Measurements from ENCODE around the gene RETN.
"Not testable (repeated sequence)": the region's sequence is repeated elsewhere in the genome, so short reads cannot be mapped to it uniquely, and the experiment has no call there.

RETN gene

DNA sequence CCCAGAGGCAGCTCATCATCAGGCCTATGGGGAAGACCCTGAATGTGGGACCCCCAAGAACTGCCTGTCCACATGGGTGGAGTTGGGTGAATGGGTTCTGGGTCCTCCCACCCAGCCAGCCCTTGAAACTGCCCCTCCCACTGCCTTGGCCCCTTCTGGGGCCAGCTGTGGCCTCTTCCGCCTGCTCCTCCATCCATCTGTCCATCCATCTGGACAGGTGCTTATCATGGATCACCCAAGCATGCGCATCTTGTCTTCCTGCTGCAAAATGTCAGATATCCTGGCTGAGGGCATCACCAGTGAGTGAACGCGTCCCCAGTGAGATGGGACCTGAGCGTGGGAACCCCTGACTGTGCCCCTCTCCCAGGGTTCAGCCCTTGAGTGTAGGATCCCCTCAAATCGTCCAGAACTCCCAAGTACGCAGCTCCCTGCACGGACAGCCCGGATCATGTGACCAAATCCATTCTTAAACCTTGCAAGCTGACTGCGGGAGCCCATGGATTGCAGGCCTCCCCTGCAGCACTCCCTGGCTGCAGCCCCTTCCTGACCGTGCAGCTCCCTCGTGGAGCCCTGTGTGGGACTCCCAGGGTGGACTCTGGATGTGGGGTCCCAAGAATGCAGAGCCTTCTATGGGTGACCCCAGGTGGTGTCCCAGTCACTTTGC lies 29.9 kb upstream of the RETN start:
- FAIRE-seq = no peak

DNA sequence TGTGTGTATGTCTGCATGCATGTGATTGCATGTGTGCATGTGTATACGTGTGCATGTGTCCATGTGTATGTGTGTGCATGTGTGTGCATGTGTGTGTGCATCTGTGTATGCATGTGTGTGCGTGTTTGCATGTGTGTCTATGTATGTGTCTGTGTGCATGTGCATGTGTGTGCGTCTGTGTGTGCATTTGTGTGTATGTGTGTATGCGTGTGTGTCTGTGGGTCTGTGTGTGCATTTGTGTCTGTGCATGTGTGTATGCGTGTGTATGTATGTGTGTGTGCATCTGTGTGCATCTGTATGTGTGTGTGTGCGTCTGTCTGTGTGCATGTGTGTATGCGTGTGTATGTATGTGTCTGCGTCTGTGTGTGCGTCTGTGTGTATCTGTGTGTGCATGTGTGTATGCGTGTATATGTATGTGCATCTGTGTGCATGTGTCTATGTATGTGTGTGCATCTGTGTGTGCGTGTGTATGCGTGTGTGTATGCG lies 28.9 kb upstream of the RETN start:
- FAIRE-seq = no peak

DNA sequence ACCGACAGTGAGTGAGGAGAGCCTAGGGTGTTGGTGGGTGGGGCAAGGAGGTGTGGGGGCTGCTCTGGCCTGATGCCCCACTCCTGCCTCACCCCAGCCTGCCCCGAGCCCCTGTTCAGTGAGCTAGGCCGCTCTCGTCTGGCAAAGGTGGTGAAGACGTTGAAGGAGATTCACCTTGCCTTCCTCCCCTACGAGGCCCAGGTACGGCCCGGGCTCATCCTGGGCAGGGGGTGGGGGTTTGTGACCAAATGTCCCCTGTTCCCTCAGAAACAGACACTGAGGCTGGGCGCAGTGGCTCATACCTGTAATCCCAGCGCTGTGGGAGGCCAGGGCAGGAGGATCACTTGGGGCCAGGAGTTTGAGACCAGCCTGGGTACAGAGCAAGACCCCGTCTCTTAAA lies 28.0 kb upstream of the RETN start:
- FAIRE-seq = no peak

DNA sequence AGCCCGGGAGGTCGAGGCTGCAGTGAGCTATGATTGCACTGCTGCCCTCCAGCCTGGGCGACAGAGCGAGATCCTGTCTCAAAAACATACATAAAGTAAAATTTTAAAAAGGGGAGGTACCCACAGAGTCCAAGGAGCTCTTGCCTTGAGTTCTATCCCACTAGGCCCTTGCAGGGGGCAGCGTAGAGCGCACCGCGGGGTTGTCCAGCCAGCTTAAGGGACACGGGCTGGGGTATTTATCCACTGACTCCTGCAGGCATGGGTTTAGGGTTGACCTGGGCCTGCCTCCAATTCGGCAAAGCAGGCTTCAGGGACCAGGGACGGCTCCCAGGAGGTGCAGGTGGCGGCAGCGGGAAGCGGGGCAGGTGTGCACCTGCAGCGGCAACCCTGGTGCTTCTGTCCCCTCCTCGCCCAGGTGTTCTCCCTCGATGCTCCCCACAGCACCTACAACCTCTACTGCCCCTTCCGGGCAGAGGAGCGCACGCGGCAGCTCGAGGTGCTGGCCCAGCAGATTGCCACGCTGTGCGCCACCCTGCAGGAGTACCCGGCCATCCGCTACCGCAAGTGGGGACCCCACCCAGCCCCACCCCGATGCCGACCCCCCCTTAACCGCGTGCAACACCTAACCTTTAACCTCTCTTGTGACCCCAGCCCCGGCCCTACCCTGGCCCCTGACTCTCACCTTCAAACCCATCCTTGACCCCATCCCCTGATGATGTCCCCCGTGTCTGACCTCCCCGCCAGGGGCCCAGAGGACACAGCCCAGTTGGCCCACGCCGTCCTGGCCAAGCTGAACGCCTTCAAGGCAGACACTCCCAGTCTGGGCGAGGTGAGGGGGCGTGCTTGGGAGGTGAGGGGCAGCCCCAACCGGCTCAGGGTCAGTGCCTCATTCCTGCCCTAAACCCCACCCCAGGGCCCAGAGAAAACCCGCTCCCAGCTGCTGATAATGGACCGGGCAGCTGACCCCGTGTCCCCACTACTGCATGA lies 27.3 kb upstream of the RETN start:
- no peak for FAIRE-seq

DNA sequence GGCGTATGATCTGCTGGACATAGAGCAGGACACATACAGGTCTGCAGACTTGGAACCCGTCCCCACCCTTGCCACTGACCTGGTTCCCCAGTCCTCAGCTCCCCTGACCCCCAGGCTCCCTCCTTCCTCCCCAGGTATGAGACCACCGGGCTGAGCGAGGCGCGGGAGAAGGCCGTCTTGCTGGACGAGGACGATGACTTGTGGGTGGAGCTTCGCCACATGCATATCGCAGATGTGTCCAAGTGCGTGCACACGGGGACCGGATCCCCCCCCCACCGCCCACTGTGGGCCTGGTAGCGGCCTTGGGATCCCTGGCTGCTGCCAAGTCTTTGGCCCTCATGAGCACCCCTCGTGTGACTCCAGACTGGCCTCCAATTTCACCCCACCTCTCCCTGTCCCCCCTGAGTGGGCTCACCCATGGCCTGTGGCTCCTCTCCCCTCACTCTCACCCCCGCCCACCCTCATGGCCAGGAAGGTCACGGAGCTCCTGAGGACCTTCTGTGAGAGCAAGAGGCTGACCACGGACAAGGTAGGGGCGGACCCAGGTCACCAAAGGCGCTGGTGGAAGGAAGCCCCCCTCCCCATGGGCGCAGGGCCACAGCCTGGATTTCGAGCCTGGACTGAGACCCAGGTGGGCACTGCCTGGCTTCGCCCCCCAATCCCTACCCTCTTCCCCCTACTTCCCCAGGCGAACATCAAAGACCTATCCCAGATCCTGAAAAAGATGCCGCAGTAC lies 26.4 kb upstream of the RETN start:
- no peak for FAIRE-seq

DNA sequence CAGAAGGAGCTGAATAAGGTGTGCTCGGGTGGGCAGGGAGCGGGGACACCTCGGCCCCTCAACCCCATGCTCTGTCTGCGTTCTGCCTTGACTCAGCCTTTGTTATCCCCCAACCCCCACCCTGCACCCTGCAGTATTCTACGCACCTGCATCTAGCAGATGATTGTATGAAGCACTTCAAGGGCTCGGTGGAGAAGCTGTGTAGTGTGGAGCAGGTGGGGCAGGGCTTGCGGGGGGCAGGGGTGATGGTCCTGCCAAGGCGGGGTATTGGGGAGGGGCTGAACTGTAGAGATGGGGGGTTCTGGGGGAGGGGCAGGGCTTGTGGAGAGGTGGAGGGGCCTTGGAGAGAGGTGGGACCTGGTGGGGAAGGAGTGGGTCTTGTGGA lies 25.8 kb upstream of the RETN start:
- no peak for FAIRE-seq

GRCh38 chr19:7643629-7644549 lies 25.0 kb upstream of the RETN start:
- FAIRE-seq = not testable (repeated sequence)

DNA sequence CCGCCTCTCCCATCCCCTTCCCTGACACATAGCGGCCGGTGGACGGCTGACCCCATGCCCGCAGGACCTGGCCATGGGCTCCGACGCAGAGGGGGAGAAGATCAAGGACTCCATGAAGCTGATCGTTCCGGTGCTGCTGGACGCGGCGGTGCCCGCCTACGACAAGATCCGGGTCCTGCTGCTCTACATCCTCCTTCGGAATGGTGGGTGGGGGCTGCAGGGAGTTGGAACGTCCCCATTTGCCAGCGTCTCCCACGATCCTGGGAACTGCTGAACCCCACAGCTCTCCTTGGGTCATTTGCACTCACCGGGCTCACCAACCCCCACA lies 24.3 kb upstream of the RETN start:
- FAIRE-seq = no peak

DNA sequence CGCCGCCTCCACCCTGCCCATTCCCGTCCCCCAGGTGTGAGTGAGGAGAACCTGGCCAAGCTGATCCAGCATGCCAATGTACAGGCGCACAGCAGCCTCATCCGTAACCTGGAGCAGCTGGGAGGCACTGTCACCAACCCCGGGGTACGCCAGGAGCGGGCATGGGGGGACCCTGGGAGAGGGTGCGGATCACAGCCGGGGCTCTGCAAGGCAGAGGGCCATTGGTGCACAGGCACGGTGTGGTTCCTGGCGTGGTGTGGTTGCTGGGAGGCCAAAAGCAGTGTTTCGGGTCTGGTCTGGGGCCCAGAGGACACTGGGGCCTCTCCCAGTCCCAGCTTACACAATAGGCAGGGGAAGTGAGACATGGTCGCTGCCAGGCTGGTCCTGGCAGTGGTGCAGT lies 23.7 kb upstream of the RETN start:
- FAIRE-seq = no peak

GRCh38 chr19:7645656-7646425 lies 23.0 kb upstream of the RETN start:
- FAIRE-seq = no peak

DNA sequence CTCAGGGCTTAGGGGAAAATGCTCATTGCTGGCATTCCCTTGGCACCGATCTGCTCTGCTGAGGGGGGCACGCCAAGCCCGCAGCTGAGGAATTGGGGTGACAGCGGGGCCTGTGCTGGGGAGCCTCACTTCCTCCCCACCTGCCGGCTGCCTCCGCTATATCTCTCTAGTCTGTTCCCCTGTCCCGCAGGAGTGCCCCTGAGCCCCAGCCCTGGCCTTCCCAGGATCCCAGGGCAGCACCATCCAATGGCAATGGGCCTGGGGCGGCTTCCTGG lies 22.5 kb upstream of the RETN start:
- FAIRE-seq = no peak

DNA sequence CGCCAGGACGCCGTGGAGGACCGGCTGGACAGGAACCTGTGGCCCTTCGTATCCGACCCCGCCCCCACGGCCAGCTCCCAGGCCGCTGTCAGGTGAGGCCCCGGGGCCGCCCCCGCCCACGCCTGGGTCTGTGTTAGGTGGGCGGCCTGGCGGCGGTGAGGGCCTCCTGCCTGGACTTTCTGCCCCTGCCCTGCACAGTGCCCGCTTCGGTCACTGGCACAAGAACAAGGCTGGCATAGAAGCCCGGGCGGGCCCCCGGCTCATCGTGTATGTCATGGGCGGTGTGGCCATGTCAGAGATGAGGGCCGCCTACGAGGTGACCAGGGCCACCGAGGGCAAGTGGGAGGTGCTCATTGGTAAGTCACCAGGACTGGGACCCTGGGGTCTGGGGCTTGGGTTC lies 21.7 kb upstream of the RETN start:
- FAIRE-seq = no peak

GRCh38 chr19:7648265-7649014 lies 20.4 kb upstream of the RETN start:
- FAIRE-seq = no peak

DNA sequence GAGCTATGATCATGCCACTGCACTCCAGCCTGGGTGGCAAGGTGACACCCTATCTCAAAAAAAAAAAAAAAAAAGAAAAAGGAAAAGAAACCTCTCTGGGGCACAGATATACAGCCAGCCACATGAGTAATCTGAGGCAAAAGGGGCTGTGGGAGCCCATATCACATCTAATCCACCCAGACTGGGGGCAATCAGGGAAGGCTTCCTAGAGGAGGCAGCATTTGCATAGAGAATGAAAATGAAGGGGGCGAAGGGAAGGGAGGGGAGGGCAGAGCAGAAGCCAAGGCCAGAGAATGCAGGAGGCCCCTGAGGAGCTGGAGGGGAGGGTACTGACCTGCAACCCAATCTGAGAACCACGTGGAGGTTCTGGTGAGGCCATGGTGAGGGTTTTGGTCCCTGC lies 18.7 kb upstream of the RETN start:
- FAIRE-seq = no peak

GRCh38 chr19:7652061-7652641 lies 16.7 kb upstream of the RETN start:
- peak; percentile 89 for FAIRE-seq

DNA sequence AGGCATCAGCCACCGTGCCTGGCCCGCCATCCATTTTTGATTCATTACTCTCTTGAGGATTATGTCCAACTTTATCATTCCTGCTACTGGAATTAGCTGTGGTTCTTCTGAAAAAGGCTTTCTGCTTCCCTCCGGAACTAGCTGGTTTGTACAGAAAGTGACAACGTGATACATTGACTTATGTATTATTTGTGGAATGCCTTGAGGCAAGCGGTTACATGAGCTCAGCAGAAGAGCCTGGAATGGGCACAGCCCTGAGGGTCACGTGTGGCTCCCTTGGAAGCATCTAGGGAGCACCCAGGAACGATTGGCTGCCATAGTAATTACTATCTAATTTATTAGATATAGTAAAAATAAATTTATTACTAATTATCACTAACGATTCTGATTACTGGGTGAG lies 14.4 kb upstream of the RETN start:
- no peak for FAIRE-seq

DNA sequence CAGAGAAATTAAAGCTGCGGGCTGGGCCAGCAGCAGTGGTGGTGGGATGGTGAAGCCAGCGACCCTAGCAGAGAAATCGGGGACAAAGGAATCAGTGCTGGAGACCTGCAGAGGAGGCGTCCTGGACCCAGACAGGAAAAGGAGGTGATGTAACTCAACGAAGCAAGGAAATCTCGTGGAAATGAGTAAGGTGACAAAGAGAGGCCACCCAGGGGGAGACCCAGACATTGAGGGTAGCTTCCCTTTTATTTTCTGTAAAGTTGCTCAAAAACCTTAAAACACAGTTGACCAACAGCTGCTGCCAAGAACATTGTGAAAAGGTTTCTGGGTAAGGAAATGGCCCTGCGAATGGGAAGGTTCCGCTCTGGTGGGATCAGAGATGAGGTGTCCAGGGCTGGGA lies 13.3 kb upstream of the RETN start:
- no peak for FAIRE-seq

GRCh38 chr19:7657131-7657751 lies 11.6 kb upstream of the RETN start:
- no peak for FAIRE-seq

DNA sequence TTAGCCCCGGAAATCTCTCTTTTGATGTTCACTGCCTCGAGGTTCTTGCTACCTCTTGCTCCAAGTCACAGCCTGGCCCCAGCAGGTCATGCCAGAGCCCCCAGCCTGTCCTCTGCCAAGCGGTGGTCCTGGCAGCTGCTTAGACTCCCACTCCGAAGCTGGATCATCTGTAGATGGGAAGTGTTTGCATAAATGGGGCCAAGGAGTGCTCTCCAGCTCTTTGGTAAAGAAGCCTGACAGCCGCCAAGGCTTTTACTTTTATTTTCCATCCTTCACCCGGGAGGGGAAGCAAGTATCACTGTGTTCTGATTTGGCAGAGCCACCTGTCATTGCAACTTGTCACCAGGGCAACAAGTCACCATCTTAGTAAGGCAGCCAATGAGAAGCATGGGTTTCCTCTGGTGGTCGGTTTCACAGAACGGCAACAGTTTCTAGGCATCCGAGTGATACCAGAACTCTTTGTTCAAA lies 10.6 kb upstream of the RETN start:
- no peak for FAIRE-seq

Measured in G401.6 (cell line).